Cardiac septum (tissue), 1 donor: ENCODE measurements around the gene LAMB4. TPM values are rescaled to one million over a fixed set of nuclear protein-coding genes. Genes with fewer than 3 reads are reported as not detected.
"Not testable (repeated sequence)": the region's sequence is repeated elsewhere in the genome, so short reads cannot be mapped to it uniquely, and the experiment has no call there.

ENCODE experiments used
- DNase-seq: peaks from one replicate; pipeline ENCODE4 v3.0.0-alpha.2; 2020; ENCODE audit warnings: low spot score
- intact Hi-C: fragments of 100-400 bp; cut with DNase I; formaldehyde crosslinking; loops from one replicate; pipeline ENCODE4 v1.14.0; 2022
- total RNA-seq: library from RNA; stranded (reverse); fragmentation: NEBNext Ultra II Directional; extraction: Animal tissue kit (Norgen Biotek cat#: 25700); gene quantifications from one replicate; pipeline ENCODE4 v1.2.1, GENCODE V29; 2021
- donor health status: DM: no; HTN: no; CAD: no.

The LAMB4 gene
- total RNA-seq, 1 donor from 2014 or later = 0.05 TPM

DNA sequence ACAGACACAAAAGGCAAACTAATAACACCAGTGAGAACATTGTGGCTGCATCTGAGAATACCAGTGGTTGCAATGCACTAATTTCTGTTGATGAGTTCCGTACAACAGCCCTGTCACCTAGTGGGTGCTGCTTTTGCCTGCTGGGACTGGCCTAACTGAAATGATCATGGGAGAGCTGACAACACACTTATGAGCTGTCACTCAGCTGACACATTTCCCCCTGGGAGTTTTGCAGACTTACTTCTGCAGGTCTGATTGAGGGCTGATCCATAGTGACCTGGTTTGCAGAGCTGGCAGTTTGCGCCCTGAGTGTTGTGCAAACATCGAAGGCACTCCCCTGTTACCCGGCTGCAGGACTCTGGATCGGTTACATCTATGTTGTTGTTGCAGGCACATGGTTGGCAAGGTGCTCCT, 66.6 kb downstream of the LAMB4 start:
- intact Hi-C loops = no loop called here
- DNase-seq = no peak

DNA sequence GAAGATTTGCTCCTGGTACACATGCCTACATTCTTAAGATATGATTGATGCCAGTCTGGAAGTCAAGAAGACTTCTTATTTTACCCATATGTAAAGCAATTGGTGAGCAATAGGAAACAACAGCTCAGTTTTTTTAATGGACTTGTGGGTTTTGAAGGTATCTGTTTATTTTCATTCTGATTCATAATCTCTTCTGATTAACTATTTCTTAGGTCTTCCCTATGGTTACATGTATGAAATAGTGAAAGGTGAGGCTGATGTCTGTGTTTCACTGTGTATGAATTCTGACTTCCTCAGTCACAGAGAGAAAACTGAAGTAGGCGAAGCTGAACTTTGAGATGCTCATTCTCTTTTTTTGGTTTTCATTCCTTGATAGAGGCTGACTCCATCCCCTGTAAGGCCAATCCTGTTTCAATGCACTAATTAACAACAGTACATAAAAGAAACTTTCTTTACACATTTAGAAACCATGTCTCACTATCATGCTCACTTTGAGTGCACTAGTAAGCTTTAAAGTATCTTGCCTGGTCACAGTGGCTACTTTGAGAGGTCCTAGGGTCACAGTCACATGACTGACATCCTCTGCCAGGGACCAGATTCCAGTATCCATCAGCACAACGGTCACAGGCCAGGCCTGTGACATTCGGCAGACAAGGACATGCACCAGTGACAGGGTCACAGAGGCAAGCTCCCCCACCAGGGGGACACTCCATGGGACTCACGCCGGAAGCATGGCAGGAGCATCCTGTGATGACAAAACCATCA, 67.7 kb downstream of the LAMB4 start:
- intact Hi-C loops = no loop called here
- DNase-seq = no peak

DNA sequence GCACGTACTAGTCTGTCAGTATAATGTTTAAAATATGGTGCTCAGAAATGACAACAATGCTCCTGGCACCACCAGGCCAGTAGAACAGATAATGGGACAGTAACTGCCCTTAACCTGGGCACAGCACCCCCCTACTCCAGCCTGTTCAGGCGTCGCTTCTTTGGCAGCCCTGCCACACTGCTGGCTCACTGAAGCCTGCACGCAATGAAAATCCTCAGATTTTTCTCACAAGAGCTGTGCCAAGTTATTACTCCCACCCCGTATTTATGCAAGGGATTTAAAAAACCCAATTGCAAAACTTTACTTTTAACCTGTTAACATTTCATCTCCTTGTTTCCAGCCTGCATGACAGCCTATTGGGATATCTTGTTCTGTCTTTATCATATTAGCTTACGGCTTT, 70.6 kb downstream of the LAMB4 start:
- DNase-seq = no peak
- intact Hi-C loops = no loop called here

DNA sequence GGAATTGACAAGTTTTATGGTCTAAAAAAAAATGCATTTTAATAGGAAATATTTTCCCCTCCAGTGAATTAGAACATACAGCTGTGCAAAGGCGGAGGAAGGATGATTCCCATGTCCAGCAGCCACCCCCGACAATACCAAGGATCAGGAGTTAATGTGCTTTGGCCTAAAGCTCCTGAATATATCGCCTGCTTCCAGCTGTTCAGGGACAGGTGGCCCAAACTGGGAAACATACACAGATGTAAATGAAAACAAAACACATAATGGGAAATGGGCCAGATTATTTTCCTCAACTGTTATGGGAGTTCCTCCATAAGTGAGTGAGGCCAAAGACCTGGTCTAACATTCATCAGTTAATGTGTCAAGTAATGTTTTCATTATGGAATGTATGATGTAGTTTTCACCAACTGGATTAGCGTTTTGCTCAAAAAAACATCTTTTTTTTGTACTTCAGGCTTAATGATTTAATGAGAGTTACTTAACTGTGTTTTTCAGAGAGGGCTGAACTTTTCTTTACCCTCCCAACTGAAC, 72.1 kb downstream of the LAMB4 start:
- no peak for DNase-seq
- intact Hi-C loops = no loop called here

DNA sequence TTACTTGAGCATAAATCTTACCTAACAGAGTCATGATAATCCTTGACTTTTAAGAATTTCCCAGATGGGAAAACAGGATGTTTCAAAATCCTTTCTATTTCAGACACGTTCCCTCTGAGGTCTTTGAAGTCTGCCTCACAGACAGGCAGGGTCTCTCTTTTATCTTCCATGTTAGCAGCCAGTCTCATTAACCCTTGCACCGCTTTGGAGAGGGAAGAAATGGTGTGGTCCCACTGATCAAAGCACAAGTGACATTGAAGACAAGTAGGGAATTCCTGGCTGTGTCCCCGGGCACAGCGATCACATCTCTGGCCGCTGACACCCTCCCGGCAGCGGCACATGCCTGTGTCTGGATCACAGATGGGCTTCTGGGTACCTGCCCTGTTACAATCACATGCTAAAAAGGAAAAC, 74.5 kb downstream of the LAMB4 start:
- intact Hi-C loops = no loop called here
- DNase-seq = no peak

DNA sequence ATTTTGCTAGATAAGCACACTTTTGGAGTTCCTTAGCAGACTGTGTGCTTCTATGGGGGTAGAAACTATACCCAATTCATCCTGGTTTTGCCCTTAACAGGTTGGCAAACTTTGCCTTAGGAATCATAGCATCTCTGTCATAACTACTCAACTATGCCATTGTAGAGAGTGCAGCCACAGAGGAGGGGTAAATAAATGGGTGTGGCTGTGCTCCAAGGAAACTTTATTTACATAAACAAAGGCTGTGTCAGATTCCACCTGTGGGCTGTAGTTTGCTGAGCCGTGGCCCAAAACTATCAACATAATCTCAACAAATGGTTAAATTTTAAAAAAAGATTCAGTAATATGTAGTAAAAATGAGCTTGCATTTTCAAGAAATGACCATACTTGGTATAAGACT, 75.6 kb downstream of the LAMB4 start:
- intact Hi-C loops = no loop called here
- no peak for DNase-seq

DNA sequence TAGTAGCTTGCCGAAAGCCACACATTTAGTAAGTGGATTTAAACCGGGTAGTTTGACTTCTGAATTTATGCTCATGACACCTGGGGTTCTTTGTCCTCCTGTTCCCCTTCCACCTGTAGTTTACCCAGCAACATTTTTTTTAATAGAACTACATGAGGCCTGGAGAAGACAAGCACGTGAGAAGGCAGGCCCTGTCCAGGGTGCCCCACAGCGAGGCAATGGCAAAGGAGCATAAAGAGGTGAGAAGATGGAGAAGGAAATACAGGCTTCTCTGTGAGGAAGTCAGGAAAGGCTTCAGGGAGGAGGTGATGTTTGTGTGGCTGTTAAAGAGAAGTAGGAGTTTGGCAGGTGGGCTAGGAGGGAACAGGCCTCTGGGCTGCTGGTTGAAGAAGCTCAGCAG, 76.9 kb downstream of the LAMB4 start:
- intact Hi-C loops = no loop called here
- no peak for DNase-seq

DNA sequence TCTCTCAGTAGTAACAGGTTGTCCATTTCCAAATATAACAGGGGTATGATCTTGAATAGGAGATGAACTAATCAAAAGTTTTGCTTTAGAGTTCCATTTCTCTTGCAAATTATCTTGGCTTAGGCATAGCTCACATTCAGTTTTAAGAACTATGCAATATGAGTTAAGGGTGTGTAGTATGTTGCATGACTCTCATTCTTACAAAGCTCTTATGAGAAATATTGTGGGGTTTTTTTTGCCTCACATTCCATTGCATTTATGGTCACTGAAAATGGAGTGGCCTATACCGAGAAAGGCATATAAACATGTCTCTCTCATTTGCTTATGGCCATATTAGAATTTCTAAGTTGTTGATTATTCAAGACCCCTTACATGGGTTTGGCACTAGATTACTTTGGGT, 78.7 kb downstream of the LAMB4 start:
- intact Hi-C loops = no loop called here
- no peak for DNase-seq

DNA sequence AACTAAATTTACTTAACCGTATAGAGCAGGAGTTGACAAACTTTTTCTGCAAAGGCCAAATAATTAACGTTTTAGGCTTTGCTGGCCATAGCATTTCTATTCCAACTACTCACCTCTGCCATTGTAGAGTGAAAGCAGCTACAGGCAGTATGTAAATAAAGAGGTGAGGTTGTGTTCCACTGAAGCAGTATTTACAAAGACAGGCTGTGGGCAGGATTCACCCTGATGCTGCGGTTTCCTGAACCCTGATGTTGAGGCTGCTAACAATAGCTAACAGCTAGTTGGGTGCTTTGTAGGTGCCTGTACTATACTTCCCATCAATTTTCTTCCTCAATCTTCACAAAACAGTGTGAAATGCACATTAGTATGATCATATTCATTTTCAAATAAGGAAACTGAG, 80.2 kb downstream of the LAMB4 start:
- DNase-seq = no peak
- intact Hi-C loops = no loop called here

DNA sequence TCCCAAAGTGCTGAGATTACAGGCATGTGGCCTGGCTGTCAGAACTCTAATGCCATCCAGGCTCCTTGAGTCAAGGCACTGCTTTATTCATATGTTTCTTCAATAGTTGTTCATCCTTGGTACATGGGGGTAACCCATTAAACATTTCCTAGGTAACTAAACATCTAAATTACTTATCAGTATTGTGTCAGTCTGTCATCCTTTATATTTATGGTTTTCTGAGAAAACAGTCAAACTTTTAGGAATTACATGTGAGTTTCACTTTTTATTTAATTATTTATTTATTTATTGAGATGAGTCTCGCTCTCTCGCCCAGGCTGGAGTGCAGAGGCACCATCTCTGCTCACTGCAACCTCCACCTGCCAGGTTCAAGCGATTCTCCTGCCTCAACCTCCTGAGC, 81.7 kb downstream of the LAMB4 start:
- no peak for DNase-seq
- intact Hi-C loops = no loop called here

DNA sequence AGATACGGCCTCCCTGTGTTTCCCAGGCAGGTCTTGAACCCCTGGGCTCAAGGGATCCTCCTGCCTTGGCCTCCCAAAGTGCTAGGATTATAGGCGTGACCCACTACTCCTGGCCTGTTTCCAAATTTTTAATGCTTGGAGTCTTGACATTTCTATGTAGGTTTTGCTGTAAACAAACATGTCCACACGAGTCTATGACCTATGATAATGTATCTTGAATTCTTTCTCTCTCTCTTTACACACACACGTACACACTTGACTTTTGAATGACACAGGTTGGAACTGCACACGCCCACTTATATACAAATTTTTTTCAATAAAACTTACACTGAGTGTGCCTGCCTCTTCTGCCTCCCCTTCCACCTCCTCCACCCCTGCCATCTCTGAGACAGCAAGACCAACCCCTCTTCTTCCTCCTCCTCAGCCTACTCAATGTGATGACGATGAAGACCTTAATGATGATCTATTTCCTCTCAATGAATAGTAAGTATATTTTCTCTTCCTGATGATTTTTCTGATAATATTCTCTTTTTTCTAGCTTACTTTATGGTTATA, 83.1 kb downstream of the LAMB4 start:
- intact Hi-C loops = no loop called here
- no peak for DNase-seq

DNA sequence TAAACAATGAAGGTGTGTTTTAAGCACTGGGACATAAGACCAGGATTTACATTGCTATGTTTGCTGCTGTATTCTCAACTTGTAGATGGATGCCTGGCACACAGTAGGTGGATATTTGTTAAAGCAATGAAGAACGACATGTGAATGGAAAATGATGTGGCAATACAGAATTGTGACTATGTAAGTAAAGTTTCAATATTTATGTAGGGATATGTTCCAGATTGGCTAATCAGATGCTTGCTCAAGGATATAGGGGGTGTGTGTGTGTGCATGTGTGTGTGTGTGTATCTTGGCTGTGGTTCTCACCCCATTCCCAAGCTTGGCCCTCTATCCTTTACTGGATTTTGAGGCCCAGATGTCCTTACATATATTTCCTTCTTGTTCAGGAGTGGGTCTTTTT, 84.5 kb downstream of the LAMB4 start:
- intact Hi-C loops = no loop called here
- DNase-seq = no peak

DNA sequence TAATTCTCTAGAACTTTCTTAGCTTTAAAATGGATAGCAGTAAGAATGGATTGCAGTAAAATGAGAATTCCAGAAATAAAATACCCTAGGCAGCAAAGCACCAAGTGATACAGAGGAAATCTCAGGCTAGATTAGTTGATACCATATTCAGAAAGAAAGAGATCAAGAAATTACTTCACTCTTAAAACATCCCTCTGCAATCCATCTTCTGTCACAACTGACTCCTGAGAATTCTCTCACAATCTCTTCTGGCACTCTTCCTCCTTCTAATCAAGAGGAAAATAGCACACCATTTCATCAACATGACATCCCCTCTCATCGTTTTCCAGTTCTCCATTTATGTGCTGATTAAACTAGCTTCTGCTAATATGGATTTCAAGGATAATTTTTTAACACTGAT, 85.0 kb downstream of the LAMB4 start:
- no peak for DNase-seq

DNA sequence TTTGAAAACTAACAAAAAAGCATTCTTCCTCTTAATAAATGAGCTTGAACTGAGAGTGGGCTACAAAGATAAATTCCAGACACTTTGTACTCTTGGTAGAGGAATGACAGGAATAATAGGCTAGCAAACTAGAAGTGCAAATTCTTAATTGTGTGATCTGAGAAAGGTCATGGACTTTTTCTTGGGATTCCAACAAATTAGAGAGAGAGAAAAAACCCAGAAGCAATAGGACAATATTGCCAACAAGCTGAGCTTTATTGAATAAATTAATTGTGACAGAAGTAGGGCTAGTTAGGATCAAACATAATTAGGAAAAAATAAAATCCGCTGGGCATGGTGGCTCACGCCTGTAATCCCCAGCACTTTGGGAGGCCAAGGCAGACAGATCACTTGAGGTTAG, 85.8 kb downstream of the LAMB4 start:
- no peak for DNase-seq
- intact Hi-C loops = no loop called here

More for the DNA sequence above, 85.0 kb downstream of the LAMB4 start:
- intact Hi-C loops = no loop called here

DNA sequence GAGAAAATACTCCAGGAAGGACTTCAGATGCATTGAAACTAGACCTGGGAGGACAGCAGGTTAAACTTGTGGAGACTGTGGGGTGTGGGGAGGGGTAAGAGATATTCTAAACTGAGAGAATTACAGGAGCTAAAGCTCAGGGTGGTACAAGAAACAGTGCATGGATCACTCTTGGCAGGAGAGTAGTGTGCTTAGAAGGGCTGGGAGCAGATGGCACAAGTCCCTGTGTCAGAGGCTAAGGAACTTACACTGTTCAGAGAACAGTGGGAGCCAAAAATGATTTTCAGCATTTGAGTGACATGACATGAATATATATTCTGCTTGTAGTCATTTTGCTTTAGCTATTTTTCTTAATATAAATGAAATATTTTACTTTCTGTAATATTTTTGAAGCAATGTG, 91.2 kb downstream of the LAMB4 start:
- DNase-seq = no peak
- intact Hi-C loops = no loop called here

DNA sequence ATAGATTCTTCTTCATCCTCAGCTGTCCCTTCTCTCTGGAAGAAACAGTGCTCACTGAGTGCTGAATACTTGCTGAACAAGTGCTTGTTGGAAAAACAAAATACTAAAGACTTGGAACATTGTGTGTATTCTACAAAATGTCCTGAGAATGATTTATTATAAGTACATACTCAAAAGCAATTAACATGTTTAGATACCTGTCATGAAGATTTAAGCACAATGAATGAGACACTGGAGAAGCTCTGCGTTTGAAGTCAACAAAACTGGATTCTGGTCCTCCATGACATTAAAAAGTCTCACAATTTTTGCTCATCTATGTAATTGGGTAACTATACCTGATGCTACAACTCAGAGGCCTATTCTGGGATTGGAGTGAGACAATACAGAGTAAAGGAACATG, 92.4 kb downstream of the LAMB4 start:
- intact Hi-C loops = no loop called here
- no peak for DNase-seq

DNA sequence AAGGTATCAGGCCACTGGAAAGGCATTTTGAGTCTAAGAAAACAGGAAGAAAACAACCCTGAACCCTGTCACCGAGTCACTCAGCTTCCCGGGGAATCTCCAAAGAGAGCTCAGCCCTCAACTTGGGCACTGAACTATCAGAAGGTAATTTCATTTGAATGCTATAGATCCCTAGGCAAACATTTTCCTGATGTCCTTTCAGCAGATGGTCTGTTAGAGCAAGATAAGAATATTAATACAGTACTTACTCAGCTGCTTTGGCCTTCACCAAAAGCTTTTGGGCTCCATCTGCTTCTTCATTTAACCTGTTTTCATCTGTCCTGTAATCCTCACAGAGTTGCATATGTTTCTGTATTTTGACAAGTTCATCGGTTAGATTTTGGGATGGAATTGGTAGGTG, 93.0 kb downstream of the LAMB4 start:
- no peak for DNase-seq
- intact Hi-C loops = no loop called here

DNA sequence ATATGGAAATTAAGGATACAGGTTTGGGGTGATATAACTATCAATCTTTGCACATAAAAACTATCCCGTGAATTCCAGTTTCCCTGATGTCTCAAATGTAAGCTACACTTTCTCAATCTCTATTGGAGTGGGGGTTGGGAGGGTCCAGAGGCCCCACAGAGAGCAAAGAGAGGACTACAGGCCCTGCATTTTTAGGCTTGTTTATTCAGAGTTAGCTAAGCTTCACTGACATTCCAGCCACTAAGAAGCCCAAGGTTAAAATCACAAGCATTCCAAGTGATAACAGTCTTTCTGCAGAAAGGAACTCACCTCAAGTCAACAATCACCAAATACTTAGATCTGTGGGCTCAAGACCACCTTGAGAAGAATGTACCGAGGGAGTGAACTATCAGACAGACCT, 95.6 kb downstream of the LAMB4 start:
- no peak for DNase-seq
- intact Hi-C loops = no loop called here

DNA sequence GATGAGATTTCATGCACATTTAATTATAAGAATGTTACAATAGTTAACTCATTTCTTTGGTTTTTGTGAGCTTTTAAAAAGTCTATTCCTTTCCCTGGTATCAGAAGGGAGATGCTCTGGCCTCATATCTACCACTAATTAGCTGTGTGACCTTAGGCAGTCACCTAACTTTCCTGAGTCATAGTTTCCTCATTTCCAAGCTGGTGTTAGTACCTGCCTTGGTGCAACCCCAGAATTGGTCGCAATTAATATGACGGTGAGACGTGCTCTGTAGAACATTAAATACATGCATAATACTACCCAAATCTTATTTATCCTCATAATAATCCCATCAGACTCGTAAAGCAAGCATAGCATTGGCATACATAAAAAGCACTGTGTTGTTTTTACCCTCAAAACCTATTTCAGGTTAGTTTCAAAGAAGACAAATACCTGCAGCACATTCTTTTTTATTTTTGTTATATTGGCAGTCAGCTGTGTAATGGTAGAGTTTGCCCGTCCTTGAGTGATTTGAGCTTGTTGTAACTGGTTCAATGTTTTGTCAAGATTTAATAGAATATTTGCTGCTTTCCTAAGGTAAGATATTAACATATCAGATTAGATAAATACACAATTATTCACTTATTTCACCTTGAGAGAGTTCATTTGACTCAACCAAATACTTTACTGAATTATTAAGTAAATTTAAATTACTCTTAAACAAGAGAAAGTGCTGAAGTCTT, 96.2 kb downstream of the LAMB4 start:
- DNase-seq = no peak

DNA sequence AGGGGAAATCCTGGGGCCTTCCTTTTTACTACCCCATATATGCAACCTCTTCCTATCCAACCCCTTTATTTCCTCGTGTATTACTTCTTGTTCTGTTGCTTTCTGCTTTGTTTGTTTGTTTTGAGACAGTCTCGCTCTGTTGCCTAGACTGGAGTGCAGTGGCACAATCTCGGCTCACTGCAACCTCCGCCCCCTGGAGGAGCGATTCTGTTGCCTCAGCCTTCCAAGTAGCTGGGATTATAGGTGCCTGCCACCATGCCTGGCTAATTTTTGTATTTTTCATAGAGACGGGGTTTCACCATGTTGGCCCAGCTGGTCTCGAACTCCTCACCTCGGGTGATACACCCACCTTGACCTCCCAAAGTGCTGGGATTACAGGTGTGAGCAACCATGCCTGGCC, 96.9 kb downstream of the LAMB4 start:
- DNase-seq, intact Hi-C loops: not testable (repeated sequence)

More for the DNA sequence above, 96.2 kb downstream of the LAMB4 start:
- intact Hi-C loops = no loop called here

DNA sequence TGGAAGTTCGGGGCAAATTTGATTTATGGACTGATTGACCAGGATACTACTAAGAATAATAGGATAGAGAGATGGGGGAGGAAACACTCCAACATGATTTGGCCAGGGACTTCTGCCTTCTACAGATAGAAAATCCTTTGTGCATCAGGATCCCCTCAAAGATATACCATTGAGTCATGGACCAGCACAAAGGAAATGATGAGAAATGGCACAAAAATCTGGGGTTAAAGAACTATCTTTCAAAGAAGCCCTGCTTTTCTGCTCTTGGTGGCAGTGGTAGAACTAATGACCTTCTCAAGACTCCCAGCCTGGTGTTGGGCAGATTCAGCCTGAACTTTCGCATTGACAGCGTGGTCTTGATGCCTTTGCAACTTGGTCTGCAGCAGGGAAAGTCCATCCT, 99.6 kb downstream of the LAMB4 start:
- intact Hi-C loops = no loop called here
- no peak for DNase-seq
